IgD-negative memory B cell (primary cell): ENCODE data around the gene HEATR5B. TPM values are rescaled to one million over a fixed set of nuclear protein-coding genes. Genes with fewer than 3 reads are reported as not detected.
A peak's percentile ranks its signal among the peaks of the same experiment; 100 is the strongest.

Experiments
- H3K27ac Mint-ChIP-seq, 3 donors: one replicate each; pipeline ENCODE4 v1.8.0; 2020 to 2022; ENCODE audit warnings: mild to moderate bottlenecking in 3 of 3, mixed read lengths in 3 of 3, moderate library complexity in 1 of 3
- H3K27me3 Mint-ChIP-seq: one replicate; pipeline ENCODE4 v1.8.0; 2021; ENCODE audit warnings: mixed read lengths
- H3K36me3 Mint-ChIP-seq: one replicate; pipeline ENCODE4 v1.8.0; 2020; ENCODE audit warnings: mild to moderate bottlenecking, mixed read lengths
- H3K4me1 Mint-ChIP-seq, 3 donors: one replicate each; pipeline ENCODE4 v1.8.0; 2020 to 2022; ENCODE audit warnings: mixed read lengths in 3 of 3, mild to moderate bottlenecking in 1 of 3
- H3K4me3 Mint-ChIP-seq, 4 donors: one replicate each; pipeline ENCODE4 v1.8.0; 2020 to 2022; ENCODE audit warnings: mild to moderate bottlenecking in 4 of 4, mixed read lengths in 4 of 4, moderate library complexity in 3 of 4
- H3K9me3 Mint-ChIP-seq, 3 donors: one replicate each; pipeline ENCODE4 v1.8.0; 2020 to 2021; ENCODE audit warnings: mixed read lengths in 3 of 3, mild to moderate bottlenecking in 1 of 3
- polyA plus RNA-seq: library from polyadenylated mRNA; unstranded; fragments of 300-500 nt; fragmentation: Illumina TruSeq; gene quantifications from one replicate; pipeline ENCODE4 v1.2.3, GENCODE V29; 2021

The HEATR5B gene
- polyA plus RNA-seq, 1 donor from 2014 or later, result 11.0 TPM

- H3K36me3 Mint-ChIP-seq, result peaks cover 18% of the 10 kb centered on the region
- H3K27ac Mint-ChIP-seq, result peak overlapping the region; percentile 32 to 87 (median 83)
- no peaks in the 10 kb centered on the region for H3K27me3 Mint-ChIP-seq
- H3K4me3 Mint-ChIP-seq, result peak overlapping the region; percentile 60 to 90 (median 82)
- peaks cover 41 to 42% (median 42%) of the 10 kb centered on the region in 3 donors for H3K4me1 Mint-ChIP-seq
- H3K9me3 Mint-ChIP-seq, result no peaks in the 10 kb centered on the region
These were observed 7.7 kb upstream of the HEATR5B start for GRCh38 chr2:37091873-37092272.

- Mint-ChIP-seq H3K27ac (peak overlapping the region; percentile 23 to 81 (median 58)), H3K4me3 (peak overlapping the region; percentile 34 to 81 (median 56)), H3K9me3 (no peaks in the 10 kb centered on the region), H3K36me3 (peaks cover 17% of the 10 kb centered on the region), H3K4me1 (peaks cover 38 to 45% (median 43%) of the 10 kb centered on the region in 3 donors), H3K27me3 (no peaks in the 10 kb centered on the region)
These were observed 5.9 kb upstream of the HEATR5B start for GRCh38 chr2:37090019-37090477.

- Mint-ChIP-seq H3K9me3 (no peaks in the 10 kb centered on the region), H3K27ac (peak overlapping the region in 1 of 3 donors; percentile 67), H3K4me3 (no peak overlapping the region), H3K27me3 (no peaks in the 10 kb centered on the region), H3K36me3 (peaks cover 8% of the 10 kb centered on the region), H3K4me1 (peaks cover 33 to 52% (median 42%) of the 10 kb centered on the region in 3 donors)
These were observed 1.6 kb upstream of the HEATR5B start for GRCh38 chr2:37085731-37086147.

GRCh38 chr2:37084797-37085196 is 625 bp upstream of the HEATR5B start:
- Mint-ChIP-seq H3K36me3 (peaks cover 12% of the 10 kb centered on the region), H3K9me3 (no peaks in the 10 kb centered on the region), H3K4me1 (peaks cover 35 to 56% (median 46%) of the 10 kb centered on the region in 3 donors), H3K4me3 (no peak overlapping the region), H3K27ac (no peak overlapping the region), H3K27me3 (no peaks in the 10 kb centered on the region)

GRCh38 chr2:37080689-37081088 is 3.5 kb downstream of the HEATR5B start:
- H3K27me3 Mint-ChIP-seq, result no peaks in the 10 kb centered on the region
- H3K9me3 Mint-ChIP-seq, result no peaks in the 10 kb centered on the region
- H3K4me3 Mint-ChIP-seq, result peak overlapping the region in 3 of 4 donors; percentile 63 to 87 (median 84)
- peaks cover 16% of the 10 kb centered on the region for H3K36me3 Mint-ChIP-seq
- H3K4me1 Mint-ChIP-seq, result peaks cover 25 to 52% (median 37%) of the 10 kb centered on the region in 3 donors
- H3K27ac Mint-ChIP-seq, result peak overlapping the region; percentile 76 to 82 (median 76)

GRCh38 chr2:37080266-37080665 is 3.9 kb downstream of the HEATR5B start:
- Mint-ChIP-seq H3K9me3 (no peaks in the 10 kb centered on the region), H3K27ac (peak overlapping the region; percentile 56 to 82 (median 76)), H3K4me1 (peaks cover 25 to 52% (median 37%) of the 10 kb centered on the region in 3 donors), H3K27me3 (no peaks in the 10 kb centered on the region), H3K4me3 (peak overlapping the region in 3 of 4 donors; percentile 63 to 87 (median 84)), H3K36me3 (peaks cover 16% of the 10 kb centered on the region)

- Mint-ChIP-seq H3K27me3 (no peaks in the 10 kb centered on the region), H3K36me3 (peaks cover 12% of the 10 kb centered on the region), H3K4me1 (peaks cover 6 to 16% (median 15%) of the 10 kb centered on the region in 3 donors)
These were observed 13.2 kb downstream of the HEATR5B start for GRCh38 chr2:37070931-37071330.

GRCh38 chr2:37068686-37069085 is 15.5 kb downstream of the HEATR5B start:
- Mint-ChIP-seq H3K36me3 (peaks cover 5% of the 10 kb centered on the region), H3K27me3 (no peaks in the 10 kb centered on the region), H3K27ac (no peak overlapping the region), H3K4me3 (no peak overlapping the region), H3K4me1 (peaks cover 6 to 12% (median 10%) of the 10 kb centered on the region in 3 donors), H3K9me3 (no peaks in the 10 kb centered on the region)

More at GRCh38 chr2:37070931-37071330, 13.2 kb downstream of the HEATR5B start:
- H3K27ac Mint-ChIP-seq, result no peak overlapping the region
- no peak overlapping the region for H3K4me3 Mint-ChIP-seq
- H3K9me3 Mint-ChIP-seq, result no peaks in the 10 kb centered on the region

GRCh38 chr2:37061776-37062175 is 22.4 kb downstream of the HEATR5B start:
- H3K4me1 Mint-ChIP-seq, result peaks cover 0 to 3% (median 0%) of the 10 kb centered on the region in 3 donors
- no peaks in the 10 kb centered on the region for H3K36me3 Mint-ChIP-seq
- H3K9me3 Mint-ChIP-seq, result no peaks in the 10 kb centered on the region
- no peak overlapping the region for H3K4me3 Mint-ChIP-seq
- no peaks in the 10 kb centered on the region for H3K27me3 Mint-ChIP-seq
- no peak overlapping the region for H3K27ac Mint-ChIP-seq

- Mint-ChIP-seq H3K9me3 (no peaks in the 10 kb centered on the region), H3K4me3 (no peak overlapping the region), H3K4me1 (peaks cover 0 to 4% (median 0%) of the 10 kb centered on the region in 3 donors), H3K27ac (no peak overlapping the region), H3K27me3 (no peaks in the 10 kb centered on the region), H3K36me3 (no peaks in the 10 kb centered on the region)
These were observed 23.0 kb downstream of the HEATR5B start for GRCh38 chr2:37061013-37061711.

GRCh38 chr2:37060446-37060845 is 23.7 kb downstream of the HEATR5B start:
- Mint-ChIP-seq H3K4me3 (no peak overlapping the region), H3K27ac (peak overlapping the region in 1 of 3 donors; percentile 44), H3K36me3 (no peaks in the 10 kb centered on the region)

GRCh38 chr2:37059841-37060240 is 24.3 kb downstream of the HEATR5B start:
- H3K27ac Mint-ChIP-seq, result no peak overlapping the region
- H3K4me1 Mint-ChIP-seq, result peaks cover 0 to 4% (median 0%) of the 10 kb centered on the region in 3 donors
- H3K36me3 Mint-ChIP-seq, result no peaks in the 10 kb centered on the region
- H3K27me3 Mint-ChIP-seq, result no peaks in the 10 kb centered on the region
- no peak overlapping the region for H3K4me3 Mint-ChIP-seq
- H3K9me3 Mint-ChIP-seq, result no peaks in the 10 kb centered on the region

More at GRCh38 chr2:37060446-37060845, 23.7 kb downstream of the HEATR5B start:
- Mint-ChIP-seq H3K4me1 (peaks cover 0 to 4% (median 0%) of the 10 kb centered on the region in 3 donors), H3K27me3 (no peaks in the 10 kb centered on the region), H3K9me3 (no peaks in the 10 kb centered on the region)

GRCh38 chr2:37052600-37053332 is 31.4 kb downstream of the HEATR5B start:
- H3K4me1 Mint-ChIP-seq, result peaks cover 0 to 9% (median 1%) of the 10 kb centered on the region in 3 donors
- no peak overlapping the region for H3K27ac Mint-ChIP-seq
- peaks cover 10% of the 10 kb centered on the region for H3K36me3 Mint-ChIP-seq
- no peak overlapping the region for H3K4me3 Mint-ChIP-seq
- H3K9me3 Mint-ChIP-seq, result no peaks in the 10 kb centered on the region
- no peaks in the 10 kb centered on the region for H3K27me3 Mint-ChIP-seq

GRCh38 chr2:37039580-37039979 is 44.6 kb downstream of the HEATR5B start:
- H3K27me3 Mint-ChIP-seq, result no peaks in the 10 kb centered on the region
- peaks cover 0 to 2% (median 0%) of the 10 kb centered on the region in 3 donors for H3K4me1 Mint-ChIP-seq

GRCh38 chr2:37037771-37038170 is 46.4 kb downstream of the HEATR5B start:
- H3K4me3 Mint-ChIP-seq, result no peak overlapping the region
- H3K36me3 Mint-ChIP-seq, result peaks cover 9% of the 10 kb centered on the region
- no peaks in the 10 kb centered on the region for H3K9me3 Mint-ChIP-seq
- peaks cover 0 to 4% (median 0%) of the 10 kb centered on the region in 3 donors for H3K4me1 Mint-ChIP-seq
- no peaks in the 10 kb centered on the region for H3K27me3 Mint-ChIP-seq
- no peak overlapping the region for H3K27ac Mint-ChIP-seq

More at GRCh38 chr2:37039580-37039979, 44.6 kb downstream of the HEATR5B start:
- H3K9me3 Mint-ChIP-seq, result no peaks in the 10 kb centered on the region
- H3K4me3 Mint-ChIP-seq, result no peak overlapping the region
- H3K36me3 Mint-ChIP-seq, result peaks cover 11% of the 10 kb centered on the region
- H3K27ac Mint-ChIP-seq, result no peak overlapping the region
